ENCODE data around the gene C22orf39.

DNA sequence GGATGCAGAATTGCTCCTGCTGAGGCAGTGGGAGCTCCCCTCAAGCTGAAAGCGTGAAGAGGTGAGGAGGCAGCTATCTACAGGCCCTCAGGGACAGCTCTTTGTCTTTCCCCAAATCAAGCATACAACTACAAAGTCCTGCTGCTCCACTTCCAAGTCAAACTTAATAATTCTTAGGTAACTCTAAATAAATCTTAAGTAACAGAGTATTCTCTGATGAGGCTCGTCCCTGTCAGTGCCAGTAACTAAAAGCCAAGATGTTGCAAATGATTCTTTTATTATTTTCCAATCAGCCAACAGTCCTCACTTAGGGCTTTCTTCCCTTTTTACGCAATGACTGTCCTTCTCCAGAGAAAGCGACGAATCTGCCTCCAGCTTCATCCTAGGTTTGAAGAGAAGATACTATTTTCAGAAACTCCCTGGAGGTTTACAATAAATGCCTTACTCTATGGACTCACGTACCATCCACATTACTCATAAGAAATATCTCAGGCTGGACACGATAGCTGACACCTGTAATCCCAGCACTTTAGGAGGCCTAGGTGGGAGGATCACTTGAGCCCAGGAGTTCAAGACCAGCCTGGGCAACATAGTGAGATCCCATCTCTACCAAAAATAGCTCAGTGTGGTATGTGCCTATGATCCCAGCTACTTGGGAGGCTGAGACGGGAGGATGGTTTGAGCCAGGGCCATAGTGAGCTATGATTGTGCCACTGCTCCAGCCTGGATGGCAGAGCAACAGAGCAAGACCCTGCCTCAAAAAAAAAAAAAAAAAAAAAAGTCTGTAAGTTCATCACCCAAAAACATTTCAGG lies 3.1 kb upstream of the C22orf39 start:
- TF ChIP-seq, protein P1, sequence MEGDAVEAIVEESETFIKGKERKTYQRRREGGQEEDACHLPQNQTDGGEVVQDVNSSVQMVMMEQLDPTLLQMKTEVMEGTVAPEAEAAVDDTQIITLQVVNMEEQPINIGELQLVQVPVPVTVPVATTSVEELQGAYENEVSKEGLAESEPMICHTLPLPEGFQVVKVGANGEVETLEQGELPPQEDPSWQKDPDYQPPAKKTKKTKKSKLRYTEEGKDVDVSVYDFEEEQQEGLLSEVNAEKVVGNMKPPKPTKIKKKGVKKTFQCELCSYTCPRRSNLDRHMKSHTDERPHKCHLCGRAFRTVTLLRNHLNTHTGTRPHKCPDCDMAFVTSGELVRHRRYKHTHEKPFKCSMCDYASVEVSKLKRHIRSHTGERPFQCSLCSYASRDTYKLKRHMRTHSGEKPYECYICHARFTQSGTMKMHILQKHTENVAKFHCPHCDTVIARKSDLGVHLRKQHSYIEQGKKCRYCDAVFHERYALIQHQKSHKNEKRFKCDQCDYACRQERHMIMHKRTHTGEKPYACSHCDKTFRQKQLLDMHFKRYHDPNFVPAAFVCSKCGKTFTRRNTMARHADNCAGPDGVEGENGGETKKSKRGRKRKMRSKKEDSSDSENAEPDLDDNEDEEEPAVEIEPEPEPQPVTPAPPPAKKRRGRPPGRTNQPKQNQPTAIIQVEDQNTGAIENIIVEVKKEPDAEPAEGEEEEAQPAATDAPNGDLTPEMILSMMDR (IDR thresholded peaks at IDR 0.05), result no peak
- TF ChIP-seq EZH2 (IDR thresholded peaks at IDR 0.05; ENCODE audit: borderline replicate concordance, insufficient read depth, low read depth, low read length, poor library complexity, severe bottlenecking), result no peak

Measured in B cell (primary cell).